ENCODE data around the gene FARP1.

GRCh38 chr13:98278068-98278724, 135.3 kb downstream of the FARP1 start:
- no peak for TF ChIP-seq CTCF (IDR thresholded peaks at IDR 0.05)
- no peak for TF ChIP-seq POLR2A (IDR thresholded peaks at IDR 0.05)
